HG02642 (cell line): ENCODE data around the gene PRDM16.

Source experiments
- ATAC-seq: cut with Tn5 transposase; IDR thresholded peaks from one replicate; pipeline ENCODE4 v1.9.1; 2021; ENCODE audit warnings: mild to moderate bottlenecking; ENCODE audit not compliant: unreplicated experiment, poor library complexity

The PRDM16 gene

DNA sequence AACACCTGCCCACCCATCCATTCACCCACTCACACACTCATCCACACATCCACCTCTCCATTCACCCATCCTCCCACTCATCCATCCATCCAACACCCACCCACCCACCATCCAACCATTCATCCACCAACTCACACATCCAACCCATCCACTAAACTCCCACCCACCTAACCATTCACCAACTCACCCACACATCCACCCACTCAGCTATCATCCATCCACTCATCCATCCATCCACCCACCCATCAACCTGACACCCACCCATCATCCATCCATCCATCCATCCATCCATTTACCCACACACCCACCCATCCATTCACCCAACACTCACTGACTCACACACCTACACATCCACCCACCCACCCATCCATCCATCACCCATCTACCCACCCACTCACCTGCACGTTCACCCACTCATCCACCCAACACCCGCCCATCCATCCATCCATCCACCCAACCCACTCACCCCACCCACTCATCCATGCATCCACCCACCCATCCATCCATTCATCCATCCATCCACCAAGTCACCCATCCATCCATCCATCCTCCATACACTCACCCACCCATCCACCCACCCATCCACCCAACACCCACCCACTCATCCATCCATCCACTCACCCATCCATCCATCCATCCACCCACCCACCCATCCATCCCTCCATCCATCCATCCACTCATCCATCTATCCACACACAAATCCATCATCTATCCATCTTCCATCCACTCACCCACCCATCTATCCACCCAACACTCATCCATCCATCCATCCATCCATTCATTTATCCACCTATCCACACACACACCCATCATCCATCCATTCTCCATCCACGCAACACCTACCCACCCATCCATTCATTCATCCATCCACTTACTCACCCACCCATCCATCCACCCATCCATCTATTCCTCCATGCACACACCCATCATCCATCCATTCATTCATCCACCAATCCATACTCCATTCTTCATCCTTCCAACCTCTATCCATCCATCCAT is 17.4 kb upstream of the PRDM16 start:
- ATAC-seq = no peak

DNA sequence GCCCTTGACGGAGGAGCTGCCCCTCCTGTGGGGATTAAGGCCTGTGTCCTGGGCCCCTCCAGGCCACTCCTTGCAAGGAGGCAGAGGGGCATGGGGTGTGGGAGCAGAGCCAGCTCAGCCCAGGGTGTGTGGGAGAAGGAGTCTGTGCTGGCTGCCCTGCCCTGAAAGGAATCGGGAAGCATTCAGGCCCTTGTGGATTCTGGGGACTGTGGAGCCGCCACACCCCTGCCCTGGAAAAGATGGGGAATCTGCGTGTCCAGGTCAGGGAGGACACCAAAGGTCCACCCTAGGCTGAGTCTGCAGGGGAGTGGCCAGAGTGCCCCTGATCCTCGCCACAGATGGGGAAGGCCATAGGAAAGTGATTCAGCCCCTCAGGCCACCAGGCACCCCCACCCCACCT is 16.5 kb upstream of the PRDM16 start:
- ATAC-seq = no peak

DNA sequence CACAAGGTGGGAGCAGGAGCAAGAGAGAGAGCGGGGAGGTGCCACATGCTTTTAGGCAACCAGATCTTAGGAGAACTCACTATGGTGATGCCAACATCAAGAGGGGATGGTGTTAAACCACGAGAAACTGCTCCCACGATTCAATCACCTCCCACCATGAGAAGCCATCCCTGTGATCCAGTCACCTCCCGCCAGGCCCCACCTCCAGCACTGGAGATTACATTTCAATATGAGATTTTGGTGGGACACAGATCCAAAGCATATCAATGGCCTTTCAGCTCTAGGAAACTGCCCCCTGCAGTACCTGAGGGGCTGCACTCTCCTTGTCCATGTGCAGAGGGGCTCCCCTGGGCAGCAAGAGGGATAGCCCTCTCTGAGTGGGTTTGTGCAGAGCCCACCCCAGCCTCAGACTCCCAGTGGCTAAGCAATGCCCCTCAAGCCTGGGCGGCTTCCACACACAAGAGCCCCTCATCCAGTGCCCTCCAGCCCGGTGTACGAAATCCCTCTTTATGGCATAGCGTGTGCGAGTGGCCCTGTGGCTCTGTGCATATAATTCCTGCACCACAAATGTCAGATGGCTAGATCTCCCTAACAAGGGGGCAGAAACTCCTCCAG is 15.5 kb upstream of the PRDM16 start:
- no peak for ATAC-seq

DNA sequence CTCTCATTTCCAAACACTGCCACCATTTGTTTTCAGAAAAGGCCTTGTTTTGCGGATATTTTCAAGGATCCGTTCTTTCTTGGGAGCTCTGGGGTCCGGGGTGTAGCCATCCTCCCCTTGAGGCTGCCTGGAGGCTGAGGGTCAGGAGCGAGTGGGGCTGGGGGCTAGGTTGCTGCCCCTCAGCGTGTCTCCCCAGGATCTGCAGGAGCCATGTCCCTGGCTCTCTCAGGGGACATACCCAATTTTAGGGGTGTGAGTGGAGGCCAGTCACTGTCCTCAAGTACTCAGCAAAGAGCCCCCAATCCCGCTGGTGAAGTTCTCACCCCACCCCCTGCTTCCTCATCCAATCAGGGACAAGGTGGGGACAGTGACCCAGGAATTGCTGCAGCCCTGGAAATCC is 15.0 kb upstream of the PRDM16 start:
- ATAC-seq = no peak

DNA sequence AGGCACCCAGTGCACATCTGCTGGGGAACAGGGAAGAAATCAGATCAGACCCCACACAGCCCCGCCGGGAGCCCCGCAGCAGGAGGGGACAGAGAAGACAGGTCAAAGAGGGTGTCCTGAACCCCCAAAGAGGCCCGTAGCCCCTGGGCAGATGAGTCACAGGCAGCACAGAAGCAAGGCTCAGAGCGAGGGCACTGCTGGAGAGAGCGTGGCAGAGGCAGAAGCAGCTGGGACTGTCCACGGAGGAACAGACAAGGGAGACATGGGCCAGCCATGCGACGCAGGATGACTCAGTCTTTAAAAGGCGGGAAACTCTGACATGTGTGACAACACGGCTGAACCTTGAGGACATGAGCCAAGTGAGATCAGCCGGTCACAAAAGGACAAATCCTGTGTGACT is 14.5 kb upstream of the PRDM16 start:
- no peak for ATAC-seq

DNA sequence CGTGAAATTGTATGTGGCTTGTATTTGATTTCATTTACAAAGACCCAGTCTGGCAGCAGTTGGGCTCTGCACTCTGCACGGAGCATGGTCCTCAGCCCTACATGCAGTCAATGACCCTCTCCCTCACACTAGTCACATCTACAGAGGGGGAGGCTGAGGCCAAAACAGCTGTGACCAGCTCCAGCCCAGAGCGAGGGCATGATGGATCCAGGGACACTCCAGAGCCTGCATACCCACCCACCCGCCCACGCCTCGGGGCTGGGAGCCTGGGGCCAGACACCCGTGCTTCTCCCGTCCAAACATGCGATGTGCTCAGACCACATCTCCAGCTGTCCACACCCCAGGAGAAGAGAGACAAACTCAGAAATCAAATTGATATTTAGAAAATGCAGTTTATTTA is 14.0 kb upstream of the PRDM16 start:
- no peak for ATAC-seq

DNA sequence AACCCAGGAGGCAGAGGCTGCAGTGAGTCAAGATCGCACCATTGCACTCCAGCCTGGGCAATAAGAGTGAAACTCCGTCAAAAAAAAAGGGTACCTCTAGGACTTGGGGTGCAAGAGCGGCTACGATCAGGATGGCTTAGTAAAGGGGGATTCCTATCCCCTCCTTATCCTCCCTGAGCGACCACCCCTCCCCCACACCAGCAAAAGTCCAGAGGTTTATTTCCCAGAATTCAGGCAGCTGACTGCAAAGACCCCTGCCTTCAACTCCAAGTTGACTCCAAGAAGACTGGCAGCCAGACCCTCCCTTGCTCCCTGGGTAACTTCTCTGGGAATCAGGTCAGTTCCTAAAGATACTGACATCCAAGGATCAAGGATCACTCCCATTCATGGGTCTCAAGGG is 12.4 kb upstream of the PRDM16 start:
- no peak for ATAC-seq

DNA sequence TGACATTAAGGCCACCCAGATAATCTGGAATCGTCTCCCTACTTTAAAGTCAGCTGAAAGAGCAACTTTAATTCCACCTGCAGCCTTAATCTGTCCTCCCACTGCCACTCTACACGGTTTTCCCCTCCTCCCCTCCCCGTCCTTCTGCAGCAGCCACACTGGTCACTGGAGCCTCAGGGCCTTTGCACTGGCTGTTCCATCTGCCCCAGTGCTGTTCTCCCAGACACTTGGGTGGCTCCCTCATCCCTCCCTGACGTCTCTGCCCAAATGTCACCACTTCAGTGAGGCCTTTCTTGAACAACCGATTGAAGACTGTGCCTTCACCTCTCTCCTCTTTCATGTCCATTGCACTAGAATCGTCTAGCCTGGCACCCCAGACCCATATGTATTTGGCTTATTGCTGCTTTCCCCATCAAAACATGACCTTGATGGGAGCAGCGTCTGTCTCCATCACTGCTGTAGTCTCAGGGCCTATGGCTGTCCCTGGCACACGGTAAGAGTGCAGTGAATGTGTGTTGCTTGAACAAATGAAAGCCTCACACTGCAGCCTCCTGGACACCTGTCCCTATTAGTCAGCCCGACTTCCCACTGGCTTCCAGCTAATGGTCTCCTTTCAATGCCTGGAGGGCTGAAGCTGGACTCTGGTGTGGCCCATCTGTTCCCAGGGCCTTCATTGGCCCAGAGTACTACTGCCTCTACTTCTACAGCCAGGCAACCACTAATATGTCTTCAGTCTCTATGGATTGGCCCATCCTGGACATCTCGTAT is 10.6 kb upstream of the PRDM16 start:
- no peak for ATAC-seq

DNA sequence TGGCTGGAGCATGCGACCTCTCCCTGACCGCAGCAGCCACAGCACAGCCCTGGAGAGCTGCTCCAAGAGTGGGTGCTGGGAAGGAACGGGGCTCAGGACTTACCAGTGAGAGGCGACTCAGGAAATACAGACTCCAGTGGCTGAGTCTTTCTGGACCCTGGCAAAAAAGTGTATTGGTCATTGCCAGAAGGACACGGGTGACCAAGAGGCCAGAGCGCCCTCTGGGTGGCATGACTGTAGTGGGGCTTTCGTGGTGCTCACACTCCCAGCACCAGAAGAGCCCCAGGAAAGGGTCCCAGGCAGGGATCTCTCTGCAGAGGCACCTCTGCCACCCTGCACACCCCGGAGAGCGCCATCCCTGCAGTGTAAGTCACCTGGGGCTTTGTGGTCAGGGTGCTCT is 8.9 kb upstream of the PRDM16 start:
- no peak for ATAC-seq

DNA sequence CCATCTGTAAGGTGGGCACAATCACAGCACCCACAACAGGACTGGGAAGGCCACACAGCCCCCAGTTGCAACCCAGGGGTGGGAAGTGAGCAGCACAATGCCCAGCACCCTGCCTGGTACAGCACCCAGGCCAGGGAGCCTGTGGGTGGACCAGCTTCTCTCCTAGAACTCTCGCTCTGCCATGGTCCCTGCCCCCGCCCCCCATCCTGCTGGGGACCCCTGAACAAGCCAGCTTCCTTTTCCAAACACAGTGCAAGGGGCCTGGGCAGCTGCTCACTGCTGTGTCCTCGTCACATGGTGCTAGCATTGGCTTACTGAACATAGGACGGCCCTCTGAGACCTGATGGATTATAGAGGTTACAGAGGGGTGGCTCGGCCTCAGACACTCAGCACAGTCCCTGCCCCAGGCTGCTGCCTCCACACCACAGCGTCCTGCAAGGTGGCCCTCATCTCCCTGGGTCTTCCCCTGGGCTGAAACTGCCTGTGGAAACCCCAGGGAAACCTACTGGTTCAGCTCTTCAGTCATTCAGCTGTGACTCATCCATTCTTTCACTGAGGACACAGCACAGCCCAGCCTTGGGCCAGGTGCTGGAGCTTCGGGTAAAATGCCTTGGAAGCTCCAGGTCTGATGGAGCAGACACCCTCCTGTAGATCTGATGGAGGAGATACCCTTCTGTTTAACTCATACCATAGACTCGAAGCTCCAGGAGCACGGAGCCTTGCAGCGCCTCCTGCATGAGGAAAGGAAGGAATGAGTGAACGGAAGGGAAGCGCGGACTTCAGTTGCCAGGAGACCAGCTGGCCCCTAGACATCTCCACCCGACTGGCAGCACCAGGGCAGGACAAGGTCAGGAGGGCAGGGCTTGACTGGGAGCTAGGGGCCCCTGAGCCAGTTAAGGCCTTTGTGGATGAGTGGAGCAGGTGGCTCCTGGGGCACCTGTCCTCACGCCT is 8.1 kb upstream of the PRDM16 start:
- no peak for ATAC-seq

DNA sequence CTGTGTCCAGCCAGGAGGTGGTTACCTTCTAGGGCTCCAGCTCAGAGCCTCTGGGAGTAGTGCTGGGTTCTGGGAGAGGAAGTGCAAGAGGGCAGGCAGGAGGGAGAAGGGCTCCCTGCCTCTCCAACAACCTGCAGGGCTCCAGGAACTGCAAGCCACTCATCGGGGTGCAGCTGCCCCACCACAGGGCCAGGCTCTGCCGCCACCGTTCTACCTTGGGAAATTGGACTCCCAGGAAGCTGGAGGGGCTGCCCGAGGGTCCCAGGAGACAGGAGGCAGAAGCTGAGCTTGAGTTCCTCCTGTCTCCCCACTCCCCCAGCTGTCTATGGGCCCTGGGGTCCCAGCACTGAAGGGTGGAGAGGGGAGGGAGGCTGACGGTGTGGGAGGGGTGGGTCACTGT is 7.4 kb upstream of the PRDM16 start:
- ATAC-seq = no peak

DNA sequence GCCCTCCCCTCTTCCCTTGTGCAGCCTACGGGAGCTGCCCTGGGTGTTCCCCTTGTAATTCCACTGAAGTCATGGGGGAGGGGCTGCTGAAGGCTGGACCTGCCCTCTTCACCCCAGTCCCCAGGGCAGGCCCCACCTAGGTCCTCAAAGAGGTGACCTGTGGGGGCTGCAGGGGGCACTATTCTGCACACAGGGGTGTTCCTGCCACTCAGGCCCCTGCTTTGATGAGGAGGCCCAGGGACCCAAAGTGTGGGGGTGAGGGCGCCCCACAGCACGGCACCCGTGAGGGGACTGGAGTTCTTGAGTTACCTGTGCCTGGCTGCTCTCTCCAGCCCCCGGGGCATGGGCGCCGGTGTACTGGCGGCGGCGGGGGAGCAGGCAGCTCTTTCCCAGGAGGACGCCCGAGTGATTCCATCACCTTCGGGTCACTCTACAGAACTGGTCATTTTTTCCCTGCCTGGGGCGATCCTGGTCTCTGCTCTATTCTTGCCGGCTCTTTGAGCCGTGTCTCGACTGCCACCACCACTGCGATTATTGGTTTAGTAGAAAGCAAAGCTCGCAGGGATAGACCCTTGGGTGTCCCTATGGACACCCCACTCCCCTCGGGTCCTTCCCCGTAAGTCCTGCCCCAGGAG is 6.9 kb upstream of the PRDM16 start:
- no peak for ATAC-seq

DNA sequence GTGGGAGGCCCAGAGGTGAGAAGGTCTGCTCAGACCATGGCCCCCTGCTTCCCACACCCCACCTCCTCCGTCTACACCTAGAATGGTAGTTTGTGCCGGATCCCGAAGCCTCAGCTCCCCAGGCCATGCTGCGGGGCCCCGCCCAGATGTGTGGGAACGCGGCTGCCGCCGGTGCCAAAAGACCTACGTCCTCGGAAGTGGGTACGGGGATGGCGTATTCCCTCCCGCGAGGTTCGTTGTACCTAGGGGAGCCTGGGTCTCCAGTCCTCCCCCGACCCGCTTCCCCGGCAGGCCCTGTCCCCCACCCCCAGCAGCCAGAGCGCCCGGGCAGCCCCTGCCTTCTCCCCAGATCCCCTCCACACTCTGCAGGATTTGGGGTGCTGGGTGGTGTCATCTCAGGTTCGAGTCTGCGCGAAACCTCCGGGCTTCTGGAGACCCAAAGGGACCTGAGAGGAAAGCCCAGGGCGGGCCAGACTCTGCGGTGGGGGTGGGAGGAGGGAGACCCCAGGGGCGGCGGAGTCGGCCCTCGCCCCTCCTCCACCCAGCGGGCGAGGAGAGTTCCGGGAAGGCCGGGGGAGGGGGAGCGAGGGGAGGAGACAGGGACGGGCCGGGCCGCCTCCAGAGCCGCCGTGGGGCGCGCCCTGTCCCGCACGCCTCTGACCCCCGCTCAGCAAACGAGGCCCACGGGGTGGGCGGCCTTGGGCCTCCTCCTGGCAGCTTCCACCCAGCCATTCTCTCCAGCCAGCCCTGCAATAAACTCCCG is 6.2 kb upstream of the PRDM16 start:
- no peak for ATAC-seq

DNA sequence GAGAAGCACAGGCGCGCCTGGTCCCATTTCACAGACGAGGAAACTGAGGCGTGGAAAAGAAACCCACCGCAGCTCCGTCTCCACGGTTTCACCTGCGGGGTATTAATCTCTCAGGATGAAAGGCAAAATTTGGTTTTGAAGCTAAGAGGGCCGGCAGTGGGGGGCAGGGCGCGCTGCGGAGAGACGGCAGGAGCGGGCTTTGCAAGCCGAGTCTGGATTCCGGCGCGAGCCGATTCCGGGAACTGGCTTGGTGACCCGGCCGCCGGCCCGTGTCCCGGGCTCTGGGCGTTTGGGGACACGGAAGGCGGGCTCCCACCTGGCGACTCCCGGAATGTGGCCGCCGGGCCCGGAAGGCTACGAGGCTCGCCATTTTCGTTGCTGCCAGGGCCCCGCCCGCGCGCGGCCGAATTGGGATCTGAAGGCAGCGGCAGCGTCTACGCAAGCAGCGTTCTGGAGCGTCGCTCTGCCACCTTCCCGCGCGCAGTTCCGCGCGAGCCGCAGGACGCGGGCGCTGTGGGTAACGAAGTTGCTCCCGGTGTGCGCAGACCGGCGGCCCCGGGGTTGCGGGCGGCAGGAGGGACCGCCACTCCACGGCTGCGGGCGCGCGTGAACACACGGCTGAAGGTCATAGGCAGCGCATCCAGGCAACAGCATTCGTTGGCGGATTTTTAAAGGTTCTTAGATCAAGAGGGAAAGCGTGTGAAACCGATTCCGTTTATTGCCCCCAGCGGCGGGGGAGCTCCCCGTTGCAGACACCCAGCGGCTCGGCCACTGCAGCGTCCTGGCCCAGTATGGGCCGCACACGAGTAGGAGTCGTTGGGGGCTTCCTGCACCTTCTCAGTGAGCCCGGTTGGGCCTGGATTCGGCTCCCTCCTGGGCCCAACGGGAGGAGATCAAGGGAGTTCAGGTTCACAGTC is 5.4 kb upstream of the PRDM16 start:
- ATAC-seq = no peak

DNA sequence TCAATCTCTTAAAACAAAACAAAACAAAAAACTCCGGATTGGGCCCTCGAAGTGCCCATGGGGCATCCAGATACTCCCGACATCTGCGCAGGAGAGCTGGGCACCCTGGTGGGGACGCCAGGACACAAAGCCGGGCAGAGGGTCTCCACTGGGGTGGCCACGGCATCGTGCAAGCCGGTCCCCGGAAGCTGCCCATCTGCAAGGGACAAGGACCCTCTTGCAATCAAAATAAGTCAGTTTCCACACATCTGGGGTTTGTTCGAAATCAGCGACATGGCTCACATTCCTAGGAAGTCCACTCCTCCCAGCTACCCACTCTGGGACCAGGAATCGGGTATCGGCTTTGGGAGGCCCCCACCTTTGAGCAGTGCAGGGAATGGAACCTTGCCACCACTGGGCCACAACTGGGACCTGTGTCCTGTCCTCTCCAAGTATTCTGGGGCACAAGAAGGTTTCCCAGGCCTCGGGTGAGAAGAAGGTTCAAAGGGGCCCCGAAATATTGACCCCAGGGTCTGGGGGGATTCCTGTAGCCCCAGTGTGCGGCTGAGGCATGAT is 4.6 kb upstream of the PRDM16 start:
- no peak for ATAC-seq

DNA sequence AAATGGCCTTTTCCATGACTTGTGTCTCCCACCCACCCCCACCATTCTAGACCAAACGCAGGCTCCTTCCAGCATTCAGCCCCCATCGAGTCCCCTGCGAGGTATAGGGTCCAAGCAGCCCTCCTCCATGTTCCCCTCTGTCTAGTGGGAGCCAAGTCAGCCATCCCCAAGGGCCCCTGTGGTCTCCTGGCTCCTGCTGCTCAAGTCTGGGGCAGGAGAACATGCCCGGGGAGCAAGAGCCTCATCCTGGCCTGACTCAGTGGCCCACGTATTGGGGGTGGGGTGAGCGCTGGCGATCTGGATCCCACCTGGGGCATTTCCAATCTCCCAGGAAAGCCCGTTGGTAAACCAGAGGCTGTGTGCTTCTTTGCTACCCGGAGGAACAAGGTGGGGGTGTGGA is 4.1 kb upstream of the PRDM16 start:
- ATAC-seq = no peak

DNA sequence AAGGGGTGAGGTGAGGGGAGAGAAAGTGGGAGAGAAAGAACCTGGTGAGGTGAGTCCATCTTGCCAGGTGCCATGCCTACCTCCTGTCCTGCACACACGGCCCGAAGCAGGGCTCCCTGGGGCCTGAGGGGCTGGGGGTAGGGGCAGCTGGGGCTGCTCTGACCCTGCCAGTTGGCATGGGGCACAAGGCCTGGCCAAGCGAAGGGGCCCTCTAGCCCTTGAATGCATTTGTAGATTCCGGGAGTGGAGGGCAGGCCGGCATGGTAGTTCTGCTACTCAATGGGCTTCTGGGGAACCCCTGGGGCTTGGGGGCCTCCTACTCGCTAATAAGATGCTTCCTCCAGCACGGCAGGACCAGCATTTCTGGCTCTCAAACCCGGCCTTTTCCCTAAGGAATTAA is 3.6 kb upstream of the PRDM16 start:
- ATAC-seq = no peak

DNA sequence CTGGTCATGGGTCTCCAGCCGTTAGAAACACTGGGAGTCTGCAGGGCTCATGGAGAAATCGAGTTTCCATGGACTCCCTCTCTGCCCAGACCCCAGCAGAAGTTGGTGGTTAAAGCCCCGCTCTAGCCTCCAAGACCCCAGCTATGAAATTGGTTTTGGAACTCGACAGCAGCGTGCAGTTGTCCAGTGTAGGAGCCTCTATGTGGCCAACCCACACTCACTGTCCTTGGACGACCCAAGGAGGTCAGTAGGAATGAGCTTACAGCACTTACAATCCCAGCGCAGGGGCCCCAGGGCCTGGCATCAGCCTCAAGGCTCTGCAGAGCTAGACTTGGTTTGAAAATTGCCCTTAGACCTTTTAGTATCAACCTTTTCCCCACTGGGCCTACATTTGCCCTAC is 3.2 kb upstream of the PRDM16 start:
- no peak for ATAC-seq
